Upper lobe of left lung (tissue), 6 donors: ENCODE results near the gene HOXC6. TPM values are rescaled to one million over a fixed set of nuclear protein-coding genes. Genes with fewer than 3 reads are reported as not detected.
A peak's percentile ranks its signal among the peaks of the same experiment; 100 is the strongest.

ENCODE experiments used
- ATAC-seq, 2 donors: fragments of 200-7000 bp; cut with Tn5 transposase; one replicate each; pipeline ENCODE4 v1.9.1; 2022; ENCODE audit warnings: mild to moderate bottlenecking in 2 of 2, moderate library complexity in 2 of 2; ENCODE audit not compliant: low FRiP score in 2 of 2
- DNase-seq, 2 donors: peaks; one replicate each; pipeline ENCODE4 v3.0.0-alpha.2; 2019 to 2020
- H3K27ac ChIP-seq, 4 donors: fragments of 200-600 bp; sonication (generic); one replicate each; pipeline ENCODE4 v1.5.1; 2016 to 2019
- H3K27me3 ChIP-seq, 4 donors: fragments of 200-600 bp; sonication (generic); one replicate each; pipeline ENCODE4 v1.5.1; 2017 to 2019
- H3K36me3 ChIP-seq, 4 donors: fragments of 200-600 bp; sonication (generic); one replicate each; pipeline ENCODE4 v1.5.1; 2016 to 2019
- H3K4me1 ChIP-seq, 4 donors: fragments of 200-600 bp; sonication (generic); one replicate each; pipeline ENCODE4 v1.5.1; 2018 to 2019
- H3K4me3 ChIP-seq, 4 donors: fragments of 200-600 bp; sonication (generic); one replicate each; pipeline ENCODE4 v1.5.1; 2017 to 2019; ENCODE audit warnings: mild to moderate bottlenecking in 2 of 4, moderate library complexity in 1 of 4
- H3K9me3 ChIP-seq, 4 donors: fragments of 200-600 bp; sonication (generic); one replicate each; pipeline ENCODE4 v1.5.1; 2018 to 2019
- EP300 ChIP-seq, 4 donors: sonication (generic); formaldehyde crosslinking; IDR thresholded peaks; one replicate each; pipeline ENCODE4 v1.5.1; 2017; ENCODE audit warnings: antibody characterized with exemption in 4 of 4, control low read depth in 2 of 4
- POLR2A ChIP-seq, 4 donors: fragments of 450-650 bp; IDR thresholded peaks; one replicate each; pipeline ENCODE4 v1.5.1; 2016 to 2017; ENCODE audit warnings: antibody characterized with exemption in 4 of 4, mild to moderate bottlenecking in 2 of 4
- POLR2AphosphoS5 ChIP-seq, 2 donors: sonication (generic); formaldehyde crosslinking; IDR thresholded peaks; one replicate each; pipeline ENCODE4 v1.5.1; 2017; ENCODE audit warnings: antibody characterized with exemption in 2 of 2
- WGBS, 2 donors: methylation state at CpG; one replicate each; pipeline ENCODE4 v1.1.5; 2017 to 2018; 5-methylcytosine and 5-hydroxymethylcytosine counted together
- total RNA-seq, 6 donors: library from RNA; depleted of rRNA in 4 of 6; stranded (reverse); fragments of >200 nt in 4 of 6; gene quantifications; one replicate each; pipeline versions ENCODE4 v1.1.0 to v1.2.1, GENCODE V29; 2016 to 2021
- TF ChIP-seq, protein P1 (sequence below), 6 experiments: fragments of 450-650 bp in 4 of 6; fragments of 200-600 bp in 2 of 6; sonication (generic) in 2 of 6; IDR thresholded peaks; one replicate each; pipeline ENCODE4 v1.5.1; 2016 to 2019; ENCODE audit warnings: antibody characterized with exemption in 6 of 6
- donor health status: DM: no; HTN: no; CAD: no; lungs with moderate emphysema.
- donor health status: DM: no; HTN: yes; CAD: no; lungs with severe emphysema.

The HOXC6 gene
- total RNA-seq, 6 donors from 2014 or later, result 0.40 to 0.92 TPM; not detected in 4

DNA sequence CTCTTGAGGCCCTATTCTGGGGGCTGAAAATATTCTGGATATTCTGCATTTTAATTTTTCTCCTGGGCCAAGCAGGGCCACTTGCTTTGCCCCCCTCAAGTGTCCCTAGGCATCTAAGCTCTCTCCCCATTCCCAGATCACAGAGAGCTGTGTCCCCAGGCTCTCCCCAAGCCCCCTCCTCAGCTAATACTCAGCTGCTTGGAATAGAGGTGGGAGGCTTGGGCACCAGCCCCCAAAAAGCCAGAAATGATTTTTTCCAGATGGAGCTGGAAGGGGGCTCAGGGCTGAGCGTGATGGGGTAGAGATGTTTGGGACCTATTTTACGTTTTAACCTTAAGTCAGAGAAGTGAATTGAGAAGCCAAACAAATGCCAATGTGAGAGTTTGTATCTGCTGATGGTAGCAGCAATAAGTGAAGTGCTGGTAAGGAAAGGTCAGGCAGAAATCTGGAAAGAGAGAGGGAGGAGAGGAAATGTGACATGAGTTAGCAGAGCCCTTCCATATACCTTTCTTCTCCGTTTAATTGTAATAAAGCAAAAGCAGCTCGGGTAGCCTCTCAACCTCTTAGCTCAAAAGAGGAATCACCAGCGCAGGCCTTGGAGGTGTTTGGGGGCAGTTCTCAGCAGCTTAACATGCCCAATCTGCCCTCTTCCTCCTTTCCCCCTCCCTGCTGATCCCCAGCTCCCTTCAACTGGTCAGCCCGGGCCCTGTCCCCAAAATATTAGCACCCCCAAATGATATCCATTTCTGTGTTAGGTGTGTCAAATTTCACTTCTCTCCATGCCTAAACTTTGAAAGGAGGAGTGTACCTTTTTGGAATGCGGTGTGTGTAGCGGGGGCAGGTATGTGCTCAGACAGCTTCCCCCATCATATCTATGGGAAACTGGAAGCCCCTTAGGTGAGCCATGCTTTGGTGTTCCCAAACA, 5.0 kb upstream of the HOXC6 start:
- H3K27me3 ChIP-seq, result peaks cover 2 to 67% (median 28%) of the 10 kb centered on the region in 4 donors
- DNase-seq, result no peak
- WGBS, 2 donors, result 21 to 22% methylated on average over 8 of the region's 8 CpGs
- TF ChIP-seq POLR2AphosphoS5 (IDR thresholded peaks at IDR 0.05), result no peak
- TF ChIP-seq POLR2A (IDR thresholded peaks at IDR 0.05), result no peak
- TF ChIP-seq, protein P1, sequence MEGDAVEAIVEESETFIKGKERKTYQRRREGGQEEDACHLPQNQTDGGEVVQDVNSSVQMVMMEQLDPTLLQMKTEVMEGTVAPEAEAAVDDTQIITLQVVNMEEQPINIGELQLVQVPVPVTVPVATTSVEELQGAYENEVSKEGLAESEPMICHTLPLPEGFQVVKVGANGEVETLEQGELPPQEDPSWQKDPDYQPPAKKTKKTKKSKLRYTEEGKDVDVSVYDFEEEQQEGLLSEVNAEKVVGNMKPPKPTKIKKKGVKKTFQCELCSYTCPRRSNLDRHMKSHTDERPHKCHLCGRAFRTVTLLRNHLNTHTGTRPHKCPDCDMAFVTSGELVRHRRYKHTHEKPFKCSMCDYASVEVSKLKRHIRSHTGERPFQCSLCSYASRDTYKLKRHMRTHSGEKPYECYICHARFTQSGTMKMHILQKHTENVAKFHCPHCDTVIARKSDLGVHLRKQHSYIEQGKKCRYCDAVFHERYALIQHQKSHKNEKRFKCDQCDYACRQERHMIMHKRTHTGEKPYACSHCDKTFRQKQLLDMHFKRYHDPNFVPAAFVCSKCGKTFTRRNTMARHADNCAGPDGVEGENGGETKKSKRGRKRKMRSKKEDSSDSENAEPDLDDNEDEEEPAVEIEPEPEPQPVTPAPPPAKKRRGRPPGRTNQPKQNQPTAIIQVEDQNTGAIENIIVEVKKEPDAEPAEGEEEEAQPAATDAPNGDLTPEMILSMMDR (IDR thresholded peaks at IDR 0.05), result no peak
- TF ChIP-seq EP300 (IDR thresholded peaks at IDR 0.05), result no peak
- H3K36me3 ChIP-seq, result no peaks in the 10 kb centered on the region
- no peak overlapping the region for H3K27ac ChIP-seq
- no peak for ATAC-seq
- no peak overlapping the region for H3K4me3 ChIP-seq
- no peaks in the 10 kb centered on the region for H3K9me3 ChIP-seq
- H3K4me1 ChIP-seq, result peaks cover 7 to 17% (median 13%) of the 10 kb centered on the region in 4 donors

DNA sequence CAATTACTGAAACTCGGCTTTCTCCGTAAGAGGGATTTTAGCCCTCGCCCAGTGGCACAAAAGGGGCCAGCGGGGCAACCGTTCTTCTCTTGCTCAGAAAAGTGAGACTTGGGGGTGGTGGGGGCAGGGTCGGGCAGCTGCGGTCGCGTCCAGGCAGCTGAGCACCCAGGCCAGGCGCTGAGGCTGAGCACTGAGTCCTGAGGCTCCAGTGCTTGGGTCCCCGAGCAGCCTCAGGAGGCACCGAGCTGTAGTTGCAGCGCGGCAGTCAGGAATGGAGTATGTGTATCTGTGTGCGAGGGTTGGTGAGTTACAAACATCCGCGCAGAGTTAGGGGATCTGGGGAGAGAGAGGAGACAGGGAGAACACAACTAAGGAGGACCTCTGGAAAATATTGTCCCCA, 4.1 kb upstream of the HOXC6 start:
- no peak overlapping the region for H3K4me3 ChIP-seq
- DNase-seq (peak in 1 of 2 donors; percentile 22), ATAC-seq (no peak)
- TF ChIP-seq POLR2AphosphoS5 (IDR thresholded peaks at IDR 0.05), result no peak
- TF ChIP-seq, protein P1 (IDR thresholded peaks at IDR 0.05), result no peak
- TF ChIP-seq POLR2A (IDR thresholded peaks at IDR 0.05), result no peak
- no peak for TF ChIP-seq EP300 (IDR thresholded peaks at IDR 0.05)
- H3K4me1 ChIP-seq, result peaks cover 0 to 8% (median 4%) of the 10 kb centered on the region in 4 donors
- no peak overlapping the region for H3K27ac ChIP-seq
- no peaks in the 10 kb centered on the region for H3K36me3 ChIP-seq
- H3K9me3 ChIP-seq, result no peaks in the 10 kb centered on the region
- 36 to 39% methylated on average over 14 to 15 of the region's 17 CpGs for WGBS, 2 donors
- H3K27me3 ChIP-seq, result peaks cover 2 to 67% (median 29%) of the 10 kb centered on the region in 4 donors

DNA sequence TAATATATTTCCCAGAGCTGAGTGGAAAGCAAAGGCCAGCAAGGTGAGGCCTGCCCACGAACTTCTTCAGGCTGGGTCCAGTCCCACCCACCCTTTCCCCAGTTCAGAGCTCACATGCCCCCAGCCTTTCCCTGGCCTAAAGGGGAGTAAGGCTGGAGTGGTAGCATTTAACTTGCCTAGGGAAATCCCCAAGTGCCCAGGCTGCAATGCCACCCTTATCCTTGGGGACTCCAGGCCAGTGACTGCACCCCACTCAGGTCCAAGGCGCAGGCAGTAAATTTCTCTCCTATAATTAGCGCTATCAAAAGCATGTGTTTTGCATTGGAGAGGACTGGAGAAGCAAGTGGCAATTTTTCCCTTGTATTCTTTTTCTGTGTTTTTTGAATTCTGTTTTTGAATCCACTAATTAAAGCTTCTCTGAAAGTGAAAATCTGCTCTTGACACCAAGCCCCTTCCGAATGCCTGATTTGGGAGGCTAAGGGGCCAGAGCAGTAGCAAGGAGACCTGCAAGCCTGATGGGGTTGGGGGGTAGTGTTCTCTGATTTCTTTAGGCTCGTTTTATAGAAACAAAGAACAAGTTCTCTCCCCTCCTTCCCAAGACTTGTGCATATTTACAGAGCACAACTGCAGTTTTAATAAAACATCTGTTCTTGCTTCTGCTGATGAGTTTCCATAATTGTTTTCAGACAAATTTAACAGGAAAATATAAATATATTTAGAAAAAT, 3.5 kb upstream of the HOXC6 start:
- no peaks in the 10 kb centered on the region for H3K36me3 ChIP-seq
- no peak for ATAC-seq
- H3K4me3 ChIP-seq, result no peak overlapping the region
- 29 to 30% methylated on average over 4 to 5 of the region's 5 CpGs for WGBS, 2 donors
- no peak for DNase-seq
- H3K27me3 ChIP-seq, result peaks cover 2 to 67% (median 30%) of the 10 kb centered on the region in 4 donors
- no peak for TF ChIP-seq POLR2AphosphoS5 (IDR thresholded peaks at IDR 0.05)
- no peak for TF ChIP-seq POLR2A (IDR thresholded peaks at IDR 0.05)
- TF ChIP-seq EP300 (IDR thresholded peaks at IDR 0.05), result no peak
- TF ChIP-seq, protein P1 (IDR thresholded peaks at IDR 0.05), result no peak
- H3K27ac ChIP-seq, result no peak overlapping the region
- peaks cover 0 to 7% (median 2%) of the 10 kb centered on the region in 4 donors for H3K4me1 ChIP-seq
- H3K9me3 ChIP-seq, result no peaks in the 10 kb centered on the region

DNA sequence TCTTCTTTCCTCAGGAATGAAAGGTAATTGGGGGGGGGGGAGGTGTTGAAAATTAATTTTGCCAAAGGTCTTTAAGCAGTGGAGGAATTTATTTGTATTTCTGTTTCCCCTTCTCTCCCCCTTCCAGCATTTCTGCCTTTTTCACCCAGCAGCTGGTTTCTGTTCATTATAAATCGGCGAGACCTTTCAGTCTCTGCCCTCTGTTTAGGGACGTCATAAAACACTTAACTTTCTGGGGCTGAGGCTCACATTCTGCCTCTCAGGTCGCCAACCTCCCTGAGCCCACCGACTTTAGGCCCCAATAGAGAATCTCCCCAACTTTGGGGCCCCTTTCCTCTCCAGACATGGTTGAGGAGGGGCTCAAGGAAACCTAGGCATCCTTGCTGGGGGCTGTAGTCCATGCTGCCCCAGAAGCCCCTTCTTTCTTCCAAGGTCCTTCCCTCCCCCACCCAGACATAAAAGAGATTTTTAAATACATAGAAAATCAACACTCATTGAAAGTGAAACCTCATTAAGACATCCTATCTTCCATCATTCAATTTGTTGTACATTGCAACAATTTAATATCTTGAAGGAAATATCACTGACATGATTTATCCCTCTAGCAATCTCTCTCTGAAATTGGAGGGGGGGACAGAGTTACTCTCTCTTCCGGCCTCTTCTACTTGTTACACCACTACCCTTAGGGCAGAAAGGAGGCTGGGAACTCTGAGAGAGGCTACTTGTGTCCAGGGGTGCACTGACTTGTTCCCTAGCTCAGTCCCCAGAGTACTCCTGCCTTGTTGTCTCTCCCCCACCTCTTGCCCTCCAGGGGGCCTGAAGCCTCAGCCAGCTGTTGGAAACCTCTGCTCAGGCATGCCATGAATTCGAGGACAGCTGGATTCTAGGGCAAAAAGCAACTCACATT, 2.5 kb upstream of the HOXC6 start:
- Histone ChIP-seq H3K36me3 (no peaks in the 10 kb centered on the region), H3K4me3 (no peak overlapping the region), H3K27me3 (peaks cover 2 to 69% (median 36%) of the 10 kb centered on the region in 4 donors), H3K4me1 (peaks cover 0 to 9% (median 0%) of the 10 kb centered on the region in 4 donors), H3K9me3 (no peaks in the 10 kb centered on the region), H3K27ac (no peak overlapping the region)
- TF ChIP-seq, protein P1 (IDR thresholded peaks at IDR 0.05), result no peak
- TF ChIP-seq POLR2A (IDR thresholded peaks at IDR 0.05), result no peak
- no peak for TF ChIP-seq EP300 (IDR thresholded peaks at IDR 0.05)
- TF ChIP-seq POLR2AphosphoS5 (IDR thresholded peaks at IDR 0.05), result no peak
- no peak for DNase-seq
- no peak for ATAC-seq
- WGBS, 2 donors, result 17 to 23% methylated on average over 7 of the region's 7 CpGs
